ENCODE measurements around the gene FAM221B. TPM values are rescaled to one million over a fixed set of nuclear protein-coding genes. Genes with fewer than 3 reads are reported as not detected.

The FAM221B gene
- total RNA-seq = not detected in 2 replicates

GRCh38 chr9:35828716-35829083 lies at the start of gene FAM221B:
Gene FAM221B (minus strand): TSS chr9:35828732. CDS start chr9:35826161, 2,571 bp downstream.

GRCh38 chr9:35870351-35870923 lies 41.9 kb upstream of the FAM221B start, which contains the start of gene OR13J1:
Gene OR13J1 (minus strand): TSS chr9:35870401. CDS start chr9:35870401, 0 bp downstream.

GRCh38 chr9:35829084-35829763 lies 692 bp upstream of the FAM221B start, which contains the start of gene TMEM8B:
Gene TMEM8B (plus strand): TSS chr9:35829228. CDS start chr9:35829448, 220 bp downstream.

GRCh38 chr9:35814841-35815543 lies 13.5 kb downstream of the FAM221B start, which contains the start of gene HINT2:
Gene HINT2 (minus strand): TSS chr9:35815042. CDS start chr9:35814979, 63 bp downstream.

GRCh38 chr9:35812025-35812602 lies 16.4 kb downstream of the FAM221B start, which contains the start of gene SPAG8:
Gene SPAG8 (minus strand): TSS chr9:35812262. CDS start chr9:35812147, 115 bp downstream.

GRCh38 chr9:35791297-35791921 lies 37.1 kb downstream of the FAM221B start, which contains the start of gene NPR2:
Gene NPR2 (plus strand): TSS chr9:35791591. CDS start chr9:35792409, 818 bp downstream.

Small RNA genes lying within 50 kb of the gene (small RNA-seq; reads per million reads assigned to genes)
- 0.49 reads per million, percentile 29 among the genes with 10 or more reads in this experiment for gene HINT2

Other genes with a start within 250 kb of the FAM221B start
- gene TESK1, start 223.5 kb downstream of the FAM221B start, total RNA-seq = 10.9 and 11.8 TPM in 2 replicates
- gene CD72, start 210.3 kb downstream of the FAM221B start, total RNA-seq = 1.6 and 4.4 TPM in 2 replicates
- 1.1 TPM in 1 of 2 replicates, not detected in the other for gene SIT1, start 177.8 kb downstream of the FAM221B start, total RNA-seq
- gene RMRP, start 170.7 kb downstream of the FAM221B start, total RNA-seq = 167,582 and 231,316 TPM in 2 replicates
- gene CCDC107, start 170.4 kb downstream of the FAM221B start, total RNA-seq = 9.6 and 13.6 TPM in 2 replicates
- gene ARHGEF39, start 163.5 kb downstream of the FAM221B start, total RNA-seq = 1.5 and 5.5 TPM in 2 replicates
- 0.20 and 1.1 TPM in 2 replicates for gene CA9, start 154.8 kb downstream of the FAM221B start, total RNA-seq
- gene TPM2, start 138.8 kb downstream of the FAM221B start, total RNA-seq = 338 and 431 TPM in 2 replicates
- gene TLN1, start 96.5 kb downstream of the FAM221B start, total RNA-seq = 248 and 253 TPM in 2 replicates
- gene CREB3, start 96.1 kb downstream of the FAM221B start, total RNA-seq = 36.7 and 39.9 TPM in 2 replicates
- 23.1 and 31.1 TPM in 2 replicates for gene GBA2, start 79.5 kb downstream of the FAM221B start, total RNA-seq
- gene RGP1, start 79.4 kb downstream of the FAM221B start, total RNA-seq = 9.2 and 14.3 TPM in 2 replicates
- not detected in 2 replicates for gene MSMP, start 74.5 kb downstream of the FAM221B start, total RNA-seq
- gene NPR2, start 37.1 kb downstream of the FAM221B start, total RNA-seq = 21.3 and 26.5 TPM in 2 replicates
- 0.73 and 2.2 TPM in 2 replicates for gene SPAG8, start 16.5 kb downstream of the FAM221B start, total RNA-seq
- 19.4 and 23.9 TPM in 2 replicates for gene HINT2, start 13.7 kb downstream of the FAM221B start, total RNA-seq
- 1.6 and 2.2 TPM in 2 replicates for gene TMEM8B, start 496 bp upstream of the FAM221B start, total RNA-seq
- not detected in 2 replicates for gene OR13J1, start 41.7 kb upstream of the FAM221B start, total RNA-seq
- gene HRCT1, start 77.5 kb upstream of the FAM221B start, total RNA-seq = 1.4 and 1.8 TPM in 2 replicates
- 0.20 and 0.37 TPM in 2 replicates for gene SPAAR, start 80.8 kb upstream of the FAM221B start, total RNA-seq
- 0.37 TPM in 1 of 2 replicates, not detected in the other for gene OR2S2, start 129.4 kb upstream of the FAM221B start, total RNA-seq
- gene RECK, start 208.2 kb upstream of the FAM221B start, total RNA-seq = 32.8 and 45.6 TPM in 2 replicates